Measurements from ENCODE around the gene LANCL2. TPM values are rescaled to one million over a fixed set of nuclear protein-coding genes. Genes with fewer than 3 reads are reported as not detected.

The LANCL2 gene
- total RNA-seq, 1 donor from 2014 or later = 21.3 TPM

Other genes with a start within 250 kb of the LANCL2 start
- gene VOPP1, start 207.2 kb downstream of the LANCL2 start, total RNA-seq = 69.2 to 78.5 TPM (median 71.6 TPM) in 3 replicates

Data from chondrocyte (in vitro differentiated cells).